Endothelial cell (in vitro differentiated cells): ENCODE measurements around the gene UBASH3A. TPM values are rescaled to one million over a fixed set of nuclear protein-coding genes. Genes with fewer than 3 reads are reported as not detected.

ENCODE experiments used
- DNase-seq: peaks from one replicate; pipeline ENCODE4 v3.0.0; 2021; ENCODE audit warnings: low spot score
- H3K27ac Mint-ChIP-seq: one replicate; pipeline ENCODE4 v1.8.0; 2021; ENCODE audit warnings: mixed read lengths, inconsistent platforms; ENCODE audit not compliant: unreplicated experiment
- H3K27me3 Mint-ChIP-seq: one replicate; pipeline ENCODE4 v1.8.0; 2021; ENCODE audit warnings: mild to moderate bottlenecking, moderate library complexity, mixed read lengths, inconsistent platforms; ENCODE audit not compliant: unreplicated experiment
- H3K36me3 Mint-ChIP-seq: one replicate; pipeline ENCODE4 v1.8.0; 2021; ENCODE audit warnings: mild to moderate bottlenecking, low read depth, mixed read lengths, inconsistent platforms; ENCODE audit not compliant: unreplicated experiment
- H3K4me1 Mint-ChIP-seq: one replicate; pipeline ENCODE4 v1.8.0; 2021; ENCODE audit warnings: mild to moderate bottlenecking, mixed read lengths, inconsistent platforms; ENCODE audit not compliant: unreplicated experiment
- H3K4me3 Mint-ChIP-seq: one replicate; pipeline ENCODE4 v1.8.0; 2021; ENCODE audit warnings: mild to moderate bottlenecking, mixed read lengths, inconsistent platforms; ENCODE audit not compliant: unreplicated experiment
- H3K9me3 Mint-ChIP-seq: one replicate; pipeline ENCODE4 v1.8.0; 2021; ENCODE audit warnings: mixed read lengths, inconsistent platforms; ENCODE audit not compliant: unreplicated experiment
- CTCF ChIP-seq: fragments of 200-600 bp; sonication (generic); IDR thresholded peaks from one replicate; pipeline ENCODE4 v1.5.0; 2021; ENCODE audit warnings: antibody characterized with exemption; ENCODE audit not compliant: unreplicated experiment
- total RNA-seq: library from RNA; stranded (reverse); fragmentation: NEBNext Ultra II Directional; extraction: Animal tissue kit (Norgen Biotek cat#: 25700); gene quantifications from one replicate; pipeline ENCODE4 v1.2.1, GENCODE V29; 2021; ENCODE audit not compliant: unreplicated experiment

Gene UBASH3A
- total RNA-seq, 1 donor from 2014 or later = not detected

GRCh38 chr21:42446531-42446930 lies 42.8 kb downstream of the UBASH3A start:
- Mint-ChIP-seq H3K4me1 (peaks cover 8% of the 10 kb centered on the region), H3K27ac (no peak overlapping the region), H3K36me3 (no peaks in the 10 kb centered on the region), H3K4me3 (no peak overlapping the region), H3K9me3 (no peaks in the 10 kb centered on the region), H3K27me3 (peaks cover 12% of the 10 kb centered on the region)
- no peak for DNase-seq
- no peak for TF ChIP-seq CTCF

- Mint-ChIP-seq H3K36me3 (no peaks in the 10 kb centered on the region), H3K4me3 (no peak overlapping the region), H3K9me3 (no peaks in the 10 kb centered on the region), H3K27me3 (peaks cover 12% of the 10 kb centered on the region), H3K4me1 (peaks cover 8% of the 10 kb centered on the region), H3K27ac (no peak overlapping the region)
- DNase-seq = no peak
- TF ChIP-seq CTCF = no peak
Measured at GRCh38 chr21:42447182-42447581, 43.5 kb downstream of the UBASH3A start.

- no peak overlapping the region for H3K4me3 Mint-ChIP-seq
- peaks cover 8% of the 10 kb centered on the region for H3K4me1 Mint-ChIP-seq
- no peaks in the 10 kb centered on the region for H3K9me3 Mint-ChIP-seq
- H3K27ac Mint-ChIP-seq = no peak overlapping the region
- DNase-seq = no peak
- H3K36me3 Mint-ChIP-seq = no peaks in the 10 kb centered on the region
- TF ChIP-seq CTCF = no peak
- peaks cover 12% of the 10 kb centered on the region for H3K27me3 Mint-ChIP-seq
Measured at GRCh38 chr21:42447732-42448131, 44.0 kb downstream of the UBASH3A start.

DNA sequence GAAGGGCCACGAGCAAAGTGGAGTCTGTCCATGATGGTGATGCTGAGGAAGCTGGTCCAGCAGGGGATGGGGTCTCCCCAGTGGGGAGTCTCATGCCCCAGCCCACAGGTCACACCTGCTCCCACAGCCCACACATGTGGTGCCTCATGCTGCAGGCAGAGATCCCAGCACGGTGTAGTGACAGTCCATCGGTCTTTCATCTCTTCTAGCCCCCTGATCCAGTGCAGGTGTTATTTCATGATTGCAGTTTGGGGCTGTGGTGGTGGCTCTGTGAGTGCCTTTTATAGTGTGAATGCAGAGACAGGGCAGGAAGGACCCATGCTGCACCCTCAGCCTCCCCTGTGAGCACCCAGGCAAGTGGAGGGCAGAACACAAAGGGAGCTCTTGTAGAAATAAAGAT lies 45.0 kb downstream of the UBASH3A start:
- Mint-ChIP-seq H3K27me3 (peaks cover 9% of the 10 kb centered on the region), H3K27ac (no peak overlapping the region), H3K4me3 (no peak overlapping the region), H3K4me1 (peaks cover 18% of the 10 kb centered on the region), H3K36me3 (no peaks in the 10 kb centered on the region), H3K9me3 (no peaks in the 10 kb centered on the region)
- no peak for TF ChIP-seq CTCF
- no peak for DNase-seq

- no peak overlapping the region for H3K4me3 Mint-ChIP-seq
- DNase-seq = no peak
- H3K27ac Mint-ChIP-seq = no peak overlapping the region
- H3K4me1 Mint-ChIP-seq = peaks cover 30% of the 10 kb centered on the region
- H3K9me3 Mint-ChIP-seq = no peaks in the 10 kb centered on the region
- TF ChIP-seq CTCF = no peak
- no peaks in the 10 kb centered on the region for H3K36me3 Mint-ChIP-seq
- H3K27me3 Mint-ChIP-seq = peaks cover 4% of the 10 kb centered on the region
Measured at GRCh38 chr21:42451941-42452340, 48.2 kb downstream of the UBASH3A start.
